Thymus (tissue), 11 donors: ENCODE measurements around the gene TAPBP. TPM values are rescaled to one million over a fixed set of nuclear protein-coding genes. Genes with fewer than 3 reads are reported as not detected.
"Not testable (repeated sequence)": the region's sequence is repeated elsewhere in the genome, so short reads cannot be mapped to it uniquely, and the experiment has no call there.

Source experiments
- DNase-seq, 9 donors: peaks; one replicate each; pipeline ENCODE4 v3.0.0-alpha.2; 2013; ENCODE audit warnings: low spot score in 9 of 9, low read depth in 6 of 9, missing footprints in 1 of 9
- H3K27ac ChIP-seq, 2 donors: one replicate each; pipeline ENCODE4 v1.5.1; 2013; ENCODE audit warnings: control low read depth in 1 of 2, low read depth in 1 of 2, low read length in 1 of 2, mild to moderate bottlenecking in 1 of 2, moderate library complexity in 1 of 2
- H3K27me3 ChIP-seq, 2 donors: one replicate each; pipeline ENCODE4 v1.5.1; 2013; ENCODE audit warnings: low read length in 1 of 2; ENCODE audit not compliant: control insufficient read depth in 2 of 2, insufficient read depth in 1 of 2
- H3K36me3 ChIP-seq, 2 donors: one replicate each; pipeline ENCODE4 v1.5.1; 2013; ENCODE audit warnings: low read length in 1 of 2, mild to moderate bottlenecking in 1 of 2, moderate library complexity in 1 of 2; ENCODE audit not compliant: control insufficient read depth in 2 of 2, insufficient read depth in 2 of 2
- H3K4me1 ChIP-seq, 2 donors: one replicate each; pipeline ENCODE4 v1.5.1; 2013; ENCODE audit warnings: low read length in 2 of 2; ENCODE audit not compliant: control insufficient read depth in 2 of 2, insufficient read depth in 2 of 2
- H3K4me3 ChIP-seq, 2 donors: one replicate each; pipeline ENCODE4 v1.5.1; 2013; ENCODE audit warnings: low read length in 2 of 2, control low read depth in 1 of 2, mild to moderate bottlenecking in 1 of 2
- H3K9me3 ChIP-seq, 2 donors: one replicate each; pipeline ENCODE4 v1.5.1; 2013; ENCODE audit warnings: low read length in 1 of 2, mild to moderate bottlenecking in 1 of 2; ENCODE audit not compliant: control insufficient read depth in 2 of 2, insufficient read depth in 1 of 2
- WGBS: extraction: QIAGEN DNeasy Blood & Tissue Kit; methylation state at CpG from one replicate; pipeline ENCODE4 v1.1.7; 2013; 5-methylcytosine and 5-hydroxymethylcytosine counted together
- polyA plus RNA-seq: library from polyadenylated mRNA; stranded (reverse); fragments of 200-250 nt; gene quantifications from one replicate; pipeline ENCODE4 v1.2.3, GENCODE V29; 2013
- total RNA-seq: library from RNA; stranded (reverse); fragments of 120-200 nt; gene quantifications from one replicate; pipeline ENCODE4 v1.2.4, GENCODE V29; 2013
- donor health status: healthy.

TAPBP gene
- total and polyA plus RNA-seq, 2 donors, result 37.7 to 57.0 TPM

GRCh38 chr6:33344701-33345697, 31.1 kb upstream of the TAPBP start:
- Histone ChIP-seq H3K4me3 (peak overlapping the region; percentile 8 to 13), H3K9me3 (peaks cover 0 to 3% of the 10 kb centered on the region in 2 donors), H3K4me1 (peaks cover 14 to 34% of the 10 kb centered on the region in 2 donors), H3K36me3 (no peaks in the 10 kb centered on the region), H3K27ac (peak overlapping the region; percentile 93 to 96), H3K27me3 (no peaks in the 10 kb centered on the region)
- DNase-seq, result peak; percentile 74 to 97 (median 86)
- 6% methylated on average over 22 of the region's 22 CpGs for WGBS

GRCh38 chr6:33343953-33344611, 30.2 kb upstream of the TAPBP start:
- no peaks in the 10 kb centered on the region for H3K27me3 ChIP-seq
- H3K36me3 ChIP-seq, result no peaks in the 10 kb centered on the region
- 18% methylated on average over 6 of the region's 6 CpGs for WGBS
- H3K27ac ChIP-seq, result peak overlapping the region; percentile 91 to 93
- H3K4me3 ChIP-seq, result peak overlapping the region in 1 of 2 donors; percentile 8
- H3K9me3 ChIP-seq, result peaks cover 0 to 3% of the 10 kb centered on the region in 2 donors
- H3K4me1 ChIP-seq, result peaks cover 14 to 34% of the 10 kb centered on the region in 2 donors
- peak; percentile 32 to 89 (median 69) for DNase-seq

DNA sequence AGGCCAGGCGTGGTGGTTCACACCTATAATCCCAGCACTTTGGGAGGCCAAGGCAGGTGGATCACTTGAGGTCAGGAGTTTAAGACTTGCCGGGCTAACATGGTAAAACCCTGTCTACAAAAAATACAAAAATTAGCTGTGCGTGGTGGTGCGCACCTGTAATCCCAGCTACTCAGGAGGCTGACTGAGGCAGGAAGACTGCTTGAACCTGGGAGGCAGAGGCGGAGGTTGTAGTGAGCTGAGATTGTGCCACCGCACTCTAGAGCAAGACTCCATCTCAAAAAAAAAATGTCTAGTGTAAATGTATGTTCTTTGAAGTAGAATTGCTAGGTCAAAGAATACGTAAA, 29.7 kb upstream of the TAPBP start:
- not testable (repeated sequence) for H3K9me3 ChIP-seq, H3K27me3 ChIP-seq, DNase-seq, H3K4me3 ChIP-seq, H3K36me3 ChIP-seq
- H3K4me1 ChIP-seq, result peaks cover 14 to 34% of the 10 kb centered on the region in 2 donors
- 61% methylated on average over 7 of the region's 7 CpGs for WGBS
- H3K27ac ChIP-seq, result peak overlapping the region; percentile 91 to 93

- no peak overlapping the region for H3K27ac ChIP-seq
- no peak for DNase-seq
- H3K27me3 ChIP-seq, result no peaks in the 10 kb centered on the region
- no peak overlapping the region for H3K4me3 ChIP-seq
- WGBS, result 89% methylated on average over 6 of the region's 6 CpGs
- peaks cover 2 to 17% of the 10 kb centered on the region in 2 donors for H3K4me1 ChIP-seq
- H3K9me3 ChIP-seq, result peaks cover 0 to 3% of the 10 kb centered on the region in 2 donors
- no peaks in the 10 kb centered on the region for H3K36me3 ChIP-seq
Observed at GRCh38 chr6:33339193-33339592, 25.3 kb upstream of the TAPBP start.

GRCh38 chr6:33336495-33336894, 22.6 kb upstream of the TAPBP start:
- Histone ChIP-seq H3K27ac (no peak overlapping the region), H3K27me3 (no peaks in the 10 kb centered on the region), H3K9me3 (no peaks in the 10 kb centered on the region), H3K4me1 (no peaks in the 10 kb centered on the region), H3K36me3 (no peaks in the 10 kb centered on the region), H3K4me3 (no peak overlapping the region)
- 96% methylated on average over 3 of the region's 3 CpGs for WGBS
- no peak for DNase-seq

GRCh38 chr6:33335916-33336315, 22.0 kb upstream of the TAPBP start:
- H3K36me3 ChIP-seq, result no peaks in the 10 kb centered on the region
- DNase-seq, result no peak
- no peak overlapping the region for H3K27ac ChIP-seq
- H3K4me1 ChIP-seq, result no peaks in the 10 kb centered on the region
- H3K4me3 ChIP-seq, result no peak overlapping the region
- H3K9me3 ChIP-seq, result no peaks in the 10 kb centered on the region
- H3K27me3 ChIP-seq, result no peaks in the 10 kb centered on the region
- WGBS, result 96% methylated on average over 4 of the region's 4 CpGs

GRCh38 chr6:33333666-33334065, 19.8 kb upstream of the TAPBP start:
- H3K36me3 ChIP-seq, result no peaks in the 10 kb centered on the region
- no peak for DNase-seq
- H3K4me1 ChIP-seq, result no peaks in the 10 kb centered on the region
- 96% methylated on average over 4 of the region's 4 CpGs for WGBS
- no peak overlapping the region for H3K4me3 ChIP-seq
- no peaks in the 10 kb centered on the region for H3K27me3 ChIP-seq
- no peaks in the 10 kb centered on the region for H3K9me3 ChIP-seq
- H3K27ac ChIP-seq, result no peak overlapping the region

GRCh38 chr6:33330736-33331135, 16.9 kb upstream of the TAPBP start:
- WGBS, result 52% methylated on average over 10 of the region's 10 CpGs
- no peak overlapping the region for H3K4me3 ChIP-seq

DNA sequence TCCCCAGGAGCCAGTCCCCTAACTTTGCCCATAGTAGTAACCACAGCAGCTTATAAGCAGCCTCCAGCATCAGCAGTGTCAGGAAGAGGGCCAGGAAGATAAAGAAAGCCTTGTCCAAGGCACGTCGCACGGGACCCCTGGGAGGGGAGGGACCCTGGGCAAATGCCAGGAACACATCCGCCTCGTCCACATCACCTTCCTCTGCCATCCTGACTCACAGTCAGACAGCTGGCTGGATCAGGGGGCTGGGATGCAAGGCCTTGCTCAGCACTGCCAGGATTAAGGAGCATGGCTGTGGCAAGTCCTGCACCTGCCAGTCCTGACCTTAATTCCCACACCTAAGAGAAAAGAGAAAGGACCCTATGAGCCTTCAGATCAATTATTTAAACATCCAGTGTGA, 15.2 kb upstream of the TAPBP start:
- H3K36me3 ChIP-seq, result no peaks in the 10 kb centered on the region
- no peaks in the 10 kb centered on the region for H3K27me3 ChIP-seq
- peaks cover 0 to under 1% of the 10 kb centered on the region in 2 donors for H3K4me1 ChIP-seq
- WGBS, result 89% methylated on average over 5 of the region's 5 CpGs
- H3K27ac ChIP-seq, result no peak overlapping the region
- no peaks in the 10 kb centered on the region for H3K9me3 ChIP-seq
- no peak overlapping the region for H3K4me3 ChIP-seq
- DNase-seq, result no peak

More at GRCh38 chr6:33330736-33331135, 16.9 kb upstream of the TAPBP start:
- Histone ChIP-seq H3K9me3 (no peaks in the 10 kb centered on the region), H3K27me3 (no peaks in the 10 kb centered on the region), H3K36me3 (no peaks in the 10 kb centered on the region), H3K27ac (no peak overlapping the region), H3K4me1 (no peaks in the 10 kb centered on the region)
- no peak for DNase-seq
